ENCODE measurements around the gene ARMH1.

ARMH1 gene

DNA sequence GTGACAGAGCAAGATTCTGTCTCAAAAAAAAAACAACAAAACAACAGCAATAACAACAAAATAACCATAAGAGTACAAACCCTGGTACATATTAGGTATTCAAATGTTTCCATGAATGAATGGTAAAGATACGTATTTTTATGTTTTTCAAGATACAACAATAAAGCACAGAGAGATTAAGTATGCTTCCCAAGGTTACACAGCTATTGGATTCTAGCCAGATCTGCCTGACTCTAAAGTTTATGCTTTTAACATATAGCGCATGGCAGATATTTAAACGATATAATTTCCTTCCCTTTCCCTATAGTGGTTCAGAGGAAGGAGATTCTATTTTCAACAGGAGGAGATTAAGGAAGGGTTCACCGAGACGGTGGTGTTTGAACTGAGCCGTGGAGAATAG, 31.0 kb downstream of the ARMH1 start:
- CTCF ChIA-PET: interaction anchor here (1.2 to 1.9 kb wide), 2 partner anchors 10 to 11 kb away, joined by 4 to 5 read pairs; no protein-coding TSS in a partner anchor
- no peak for DNase-seq (ENCODE audit: extremely low spot score)
- POLR2A ChIA-PET: no interaction called here
- TF ChIP-seq, protein P1, sequence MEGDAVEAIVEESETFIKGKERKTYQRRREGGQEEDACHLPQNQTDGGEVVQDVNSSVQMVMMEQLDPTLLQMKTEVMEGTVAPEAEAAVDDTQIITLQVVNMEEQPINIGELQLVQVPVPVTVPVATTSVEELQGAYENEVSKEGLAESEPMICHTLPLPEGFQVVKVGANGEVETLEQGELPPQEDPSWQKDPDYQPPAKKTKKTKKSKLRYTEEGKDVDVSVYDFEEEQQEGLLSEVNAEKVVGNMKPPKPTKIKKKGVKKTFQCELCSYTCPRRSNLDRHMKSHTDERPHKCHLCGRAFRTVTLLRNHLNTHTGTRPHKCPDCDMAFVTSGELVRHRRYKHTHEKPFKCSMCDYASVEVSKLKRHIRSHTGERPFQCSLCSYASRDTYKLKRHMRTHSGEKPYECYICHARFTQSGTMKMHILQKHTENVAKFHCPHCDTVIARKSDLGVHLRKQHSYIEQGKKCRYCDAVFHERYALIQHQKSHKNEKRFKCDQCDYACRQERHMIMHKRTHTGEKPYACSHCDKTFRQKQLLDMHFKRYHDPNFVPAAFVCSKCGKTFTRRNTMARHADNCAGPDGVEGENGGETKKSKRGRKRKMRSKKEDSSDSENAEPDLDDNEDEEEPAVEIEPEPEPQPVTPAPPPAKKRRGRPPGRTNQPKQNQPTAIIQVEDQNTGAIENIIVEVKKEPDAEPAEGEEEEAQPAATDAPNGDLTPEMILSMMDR (IDR thresholded peaks at IDR 0.05; ENCODE audit: control extremely low read depth, extremely low read depth, low read depth, missing control alignments): no peak

DNA sequence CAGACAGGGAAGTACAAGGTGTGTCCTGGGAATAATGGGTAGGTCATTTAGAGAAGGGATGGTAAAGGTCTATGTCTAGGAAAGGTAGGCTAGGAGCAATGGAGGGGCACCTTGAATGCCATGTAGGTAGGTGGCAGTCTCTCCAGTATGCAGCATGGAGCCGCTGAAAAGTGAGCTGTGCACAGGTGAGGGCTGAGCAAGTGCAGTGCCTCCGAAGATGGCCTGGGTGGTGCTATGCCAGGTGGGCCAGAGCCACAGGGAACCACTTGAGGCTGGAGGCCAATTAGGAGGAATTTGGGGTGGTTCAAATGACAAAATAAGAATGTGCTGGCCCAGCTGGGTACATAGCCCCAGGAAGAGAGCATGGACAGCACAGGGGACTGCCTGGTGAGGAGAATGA, 31.4 kb downstream of the ARMH1 start:
- TF ChIP-seq, protein P1 (IDR thresholded peaks at IDR 0.05; ENCODE audit: control extremely low read depth, extremely low read depth, low read depth, missing control alignments): no peak
- ChIA-PET POLR2A (no interaction called here), CTCF (interaction anchor here (1.2 to 2.1 kb wide), 4 partner anchors 9 to 13 kb away, joined by 4 to 23 read pairs (median 7); no protein-coding TSS in a partner anchor)
- DNase-seq (ENCODE audit: extremely low spot score): no peak

DNA sequence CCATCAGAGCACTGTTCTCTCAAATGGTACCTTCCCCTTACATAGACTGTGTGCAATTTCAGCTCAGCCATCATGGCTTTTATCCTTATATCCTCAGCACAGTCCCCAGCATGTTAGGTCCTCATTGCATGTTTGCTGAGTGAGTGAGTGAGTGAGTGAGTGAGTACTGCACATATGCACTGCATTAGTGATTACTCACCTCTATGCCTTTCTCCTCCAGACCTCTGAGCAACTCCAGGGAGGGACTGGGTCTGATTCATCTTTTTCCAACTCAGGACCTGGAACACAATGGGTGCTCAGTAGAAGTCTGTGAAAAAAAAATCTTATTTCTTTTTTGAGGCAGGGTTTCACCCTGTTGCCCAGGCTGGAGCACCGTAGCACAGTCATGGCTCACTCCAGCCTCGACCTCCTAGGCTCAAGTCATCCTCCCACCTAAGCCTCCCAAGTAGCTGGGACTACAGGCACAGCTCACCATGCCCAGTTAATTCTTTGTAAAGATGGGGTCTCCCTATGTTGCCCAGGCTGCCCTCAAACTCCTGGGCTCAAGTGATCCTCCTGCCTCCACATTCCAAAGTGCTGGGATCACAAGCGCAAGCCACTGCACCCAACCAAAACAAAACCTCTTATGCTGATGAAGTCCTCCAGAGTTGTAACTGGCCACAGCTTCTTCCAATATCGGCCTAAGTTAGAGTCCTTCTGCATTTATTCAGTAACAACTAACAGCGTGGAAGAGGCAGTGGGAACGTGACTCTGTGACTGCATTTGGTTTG, 32.8 kb downstream of the ARMH1 start:
- TF ChIP-seq, protein P1 (IDR thresholded peaks at IDR 0.05; ENCODE audit: control extremely low read depth, extremely low read depth, low read depth, missing control alignments): no peak
- ChIA-PET POLR2A (interaction anchor here (0.6 to 1.3 kb wide), 2 partner anchors 11 to 14 kb away, joined by 9 to 10 read pairs; no protein-coding TSS in a partner anchor), CTCF (interaction anchor here (0.8 to 2.1 kb wide), 7 partner anchors 8 to 75 kb away, joined by 3 to 23 read pairs (median 3); partner anchors contain the start of gene RNU5D-1)
- DNase-seq (ENCODE audit: extremely low spot score): no peak

DNA sequence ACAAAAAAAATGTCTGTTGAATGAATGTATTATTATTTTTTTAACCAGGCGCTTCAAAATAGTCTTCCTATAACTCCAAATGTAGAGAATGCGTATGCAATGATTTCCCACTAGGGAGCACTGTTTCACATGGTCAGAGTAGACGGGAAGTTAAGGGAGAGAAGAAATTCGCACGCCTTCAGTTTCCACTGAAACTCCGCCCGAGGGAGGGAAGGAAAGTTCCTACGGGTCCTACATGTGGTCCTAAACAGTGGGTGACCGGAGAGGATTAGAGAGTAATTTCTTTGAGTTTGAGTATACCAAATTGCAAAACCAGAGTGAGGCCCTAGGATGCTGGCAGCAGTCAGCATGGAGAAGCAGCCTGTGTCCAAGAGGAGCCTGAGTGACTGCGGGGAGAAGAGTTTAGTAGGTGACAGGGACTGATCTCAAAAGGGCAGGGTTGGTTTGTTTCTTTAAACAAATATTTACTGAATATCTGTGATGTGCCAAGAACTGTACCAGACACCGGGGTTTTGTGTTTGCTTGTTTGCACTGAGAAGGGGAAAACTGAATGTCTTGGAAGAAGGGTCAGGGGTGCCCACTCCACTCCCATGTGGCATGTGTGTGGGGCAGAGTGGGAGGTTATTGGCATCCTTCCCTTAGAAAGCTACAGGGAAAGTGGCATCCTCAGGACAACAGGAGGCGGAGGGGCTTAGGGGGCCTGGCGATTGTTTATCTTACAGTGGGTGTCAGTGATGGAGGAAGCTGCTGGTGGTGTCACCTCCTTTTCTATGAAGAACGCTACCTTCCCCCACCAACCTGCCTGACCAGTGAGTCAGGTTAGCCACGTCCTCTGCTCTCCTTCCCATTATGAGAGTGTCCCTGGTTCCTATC, 33.7 kb downstream of the ARMH1 start:
- POLR2A ChIA-PET: interaction anchor here (0.6 kb wide), 1 partner anchor 10 kb away, joined by 9 read pairs; no protein-coding TSS in a partner anchor
- CTCF ChIA-PET: interaction anchor here (0.7 to 2.1 kb wide), 11 partner anchors 9 to 595 kb away, joined by 3 to 23 read pairs (median 4); no protein-coding TSS in a partner anchor
- TF ChIP-seq, protein P1 (IDR thresholded peaks at IDR 0.05; ENCODE audit: control extremely low read depth, extremely low read depth, low read depth, missing control alignments): peak; percentile 63
- DNase-seq (ENCODE audit: extremely low spot score): peak; percentile 55

DNA sequence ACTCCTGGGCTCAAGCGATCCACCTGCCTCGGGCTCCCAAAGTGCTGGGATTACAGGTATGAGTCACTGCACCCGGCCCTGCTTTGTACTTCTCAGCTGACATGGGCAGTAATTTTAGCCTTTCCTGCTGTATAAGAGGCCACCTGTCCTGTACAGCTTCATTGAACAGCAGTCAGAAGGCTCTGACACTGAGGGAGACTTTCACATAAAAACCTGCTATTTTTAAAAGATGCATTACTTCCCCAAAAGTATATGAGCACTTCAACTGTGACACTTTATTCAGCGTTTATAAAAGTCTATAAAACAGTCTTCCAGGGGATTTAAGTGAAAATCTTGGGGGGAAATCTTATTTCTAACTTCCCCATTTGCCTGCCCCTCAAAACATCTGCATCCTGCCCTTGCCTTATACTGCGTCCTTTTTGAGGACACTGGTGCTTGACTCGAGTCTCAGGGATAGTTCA, 38.8 kb downstream of the ARMH1 start:
- TF ChIP-seq, protein P1 (IDR thresholded peaks at IDR 0.05; ENCODE audit: control extremely low read depth, extremely low read depth, low read depth, missing control alignments): no peak
- POLR2A ChIA-PET: interaction anchor here (1.1 to 3.2 kb wide), 3 partner anchors 8 to 106 kb away, joined by 3 to 20 read pairs (median 9); partner anchors contain the start of gene PLK3
- peak; percentile 50 for DNase-seq (ENCODE audit: extremely low spot score)
- CTCF ChIA-PET: interaction anchor here (0.7 to 9.2 kb wide), 9 partner anchors 8 to 590 kb away, joined by 3 to 69 read pairs (median 4); partner anchors contain the start of genes PLK3 and RNU5D-1

DNA sequence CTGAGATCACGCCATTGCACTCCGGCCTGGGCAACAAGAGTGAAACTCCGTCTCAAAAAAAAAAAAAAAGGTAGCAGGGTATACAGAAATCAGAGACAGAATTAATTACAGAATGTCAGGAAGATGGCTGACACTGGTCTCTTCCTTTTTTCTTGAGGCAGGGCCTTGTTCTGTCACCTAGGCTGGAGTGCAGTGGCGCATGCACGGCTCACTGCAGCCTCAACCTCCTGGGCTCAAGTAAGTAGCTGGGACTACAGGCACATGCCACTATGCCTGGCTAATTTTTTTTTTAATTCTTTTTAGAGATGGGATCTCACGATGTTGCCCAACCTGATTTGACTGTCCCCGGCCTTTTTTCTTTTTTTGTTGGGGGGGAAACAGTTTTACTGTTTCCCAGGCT, 40.0 kb downstream of the ARMH1 start:
- no peak for DNase-seq (ENCODE audit: extremely low spot score)
- ChIA-PET CTCF (interaction anchor here (0.7 to 9.2 kb wide), 7 partner anchors 8 to 589 kb away, joined by 3 to 69 read pairs (median 5); partner anchors contain the start of gene RNU5D-1), POLR2A (no interaction called here)
- TF ChIP-seq, protein P1 (IDR thresholded peaks at IDR 0.05; ENCODE audit: control extremely low read depth, extremely low read depth, low read depth, missing control alignments): no peak
